Keratinocyte (primary cell): ENCODE measurements around the gene SMG6. TPM values are rescaled to one million over a fixed set of nuclear protein-coding genes. Genes with fewer than 3 reads are reported as not detected.

ENCODE experiments used
- DNase-seq: peaks from one replicate; pipeline ENCODE4 v3.0.0-alpha.2; 2011; ENCODE audit warnings: low read depth, missing footprints, low spot score
- FAIRE-seq: peaks from 2 replicates; lab custom pipeline; 2011; peaks lifted over from hg19 to GRCh38; lab: Jason Lieb, UNC
- H2AFZ ChIP-seq: 2 replicates; pipeline ENCODE4 v1.6.0; 2012; ENCODE audit warnings: low read length, control low read depth, inconsistent platforms; ENCODE audit not compliant: control insufficient read depth
- H3K27ac ChIP-seq: 2 replicates; pipeline ENCODE4 v1.5.1; 2011; ENCODE audit warnings: low read length; ENCODE audit not compliant: control insufficient read depth, insufficient read depth
- H3K27me3 ChIP-seq: 3 replicates; pipeline ENCODE4 v1.6.0; 2011; ENCODE audit warnings: low read length; ENCODE audit not compliant: control insufficient read depth, insufficient read depth; ENCODE audit errors: extremely low read depth
- H3K36me3 ChIP-seq, 2 experiments: 2 replicates in 1 of 2; 3 replicates in 1 of 2; pipeline ENCODE4 v1.5.1; 2011; ENCODE audit warnings: low read length in 2 of 2, mild to moderate bottlenecking in 1 of 2; ENCODE audit not compliant: control insufficient read depth in 2 of 2, insufficient read depth in 2 of 2; ENCODE audit errors: extremely low read depth in 1 of 2
- H3K4me1 ChIP-seq: 3 replicates; pipeline ENCODE4 v1.5.1; 2011; ENCODE audit warnings: low read length; ENCODE audit not compliant: control insufficient read depth, insufficient read depth; ENCODE audit errors: extremely low read depth
- H3K4me2 ChIP-seq: 3 replicates; pipeline ENCODE4 v1.6.0; 2011; ENCODE audit warnings: low read depth, low read length; ENCODE audit not compliant: control insufficient read depth, insufficient read depth; ENCODE audit errors: extremely low read depth
- H3K4me3 ChIP-seq, 3 experiments: fragments of 200-600 bp in 1 of 3; sonication (generic) in 1 of 3; 2 replicates in 2 of 3; 3 replicates in 1 of 3; pipeline ENCODE4 v1.5.1; 2011 to 2016; ENCODE audit warnings: low read length in 3 of 3, mild to moderate bottlenecking in 3 of 3, control low read depth in 2 of 3, inconsistent platforms in 1 of 3, low read depth in 1 of 3, mixed read lengths in 1 of 3, mixed run types in 1 of 3, moderate library complexity in 1 of 3; ENCODE audit not compliant: control insufficient read depth in 2 of 3, insufficient read depth in 2 of 3; ENCODE audit errors: extremely low read depth in 1 of 3
- H3K79me2 ChIP-seq: 2 replicates; pipeline ENCODE4 v1.6.0; 2012; ENCODE audit warnings: low read length; ENCODE audit not compliant: control insufficient read depth, insufficient read depth
- H3K9ac ChIP-seq: 3 replicates; pipeline ENCODE4 v1.6.0; 2011; ENCODE audit warnings: low read length; ENCODE audit not compliant: control insufficient read depth, insufficient read depth; ENCODE audit errors: extremely low read depth
- H3K9me1 ChIP-seq: 3 replicates; pipeline ENCODE4 v1.6.0; 2011; ENCODE audit warnings: low read length; ENCODE audit not compliant: control insufficient read depth, insufficient read depth; ENCODE audit errors: extremely low read depth
- H3K9me3 ChIP-seq: 2 replicates; pipeline ENCODE4 v1.5.1; 2012; ENCODE audit warnings: low read depth, low read length; ENCODE audit not compliant: control insufficient read depth
- H4K20me1 ChIP-seq: 3 replicates; pipeline ENCODE4 v1.6.0; 2011; ENCODE audit warnings: low read length; ENCODE audit not compliant: control insufficient read depth, insufficient read depth; ENCODE audit errors: extremely low read depth
- CTCF ChIP-seq, 3 experiments: IDR thresholded peaks in 1 of 3; conservative IDR thresholded peaks in 1 of 3; optimal IDR thresholded peaks in 1 of 3; 2 replicates in 2 of 3; 3 replicates in 1 of 3; pipeline versions ENCODE3 to v1.5.1; 2011; ENCODE audit warnings: low read length in 3 of 3, mild to moderate bottlenecking in 3 of 3, moderate library complexity in 2 of 3, control low read depth in 1 of 3, inconsistent platforms in 1 of 3; ENCODE audit not compliant: insufficient read depth in 2 of 3; ENCODE audit errors: extremely low read depth in 1 of 3
- EZH2 ChIP-seq: IDR thresholded peaks from one replicate; pipeline ENCODE4 v1.6.1; 2012; ENCODE audit warnings: inconsistent platforms, mild to moderate bottlenecking, low read length, moderate library complexity
- dilution Hi-C: fragments of 300-500 bp; cut with MboI; formaldehyde crosslinking; loops from one replicate; pipeline ENCODE4 v1.7.0; 2020; ENCODE audit warnings: low sequenced_read_pairs; ENCODE audit not compliant: extremely low pct_ligation_motif_present
- polyA plus RNA-seq, 5 experiments: library from polyadenylated mRNA; depleted of rRNA in 3 of 5; stranded (reverse) in 3 of 5; stranded (forward) in 1 of 5; unstranded in 1 of 5; fragments of >200 nt; gene quantifications; 1 replicate in 1 of 5; 2 replicates in 3 of 5; 3 replicates in 1 of 5; pipeline versions ENCODE4 v1.2.1 to v1.2.3, GENCODE V29; 2011 to 2012; ENCODE audit warnings: missing spikeins in 2 of 5, low read depth in 1 of 5, low replicate concordance in 1 of 5

The SMG6 gene
- polyA plus RNA-seq, 1 donor (not counting 4 experiments of a cell fraction or from before 2014, with no cell fraction given), result 3.6 TPM

- Histone ChIP-seq H2AFZ (no peak overlapping the region), H3K4me3 (no peak overlapping the region), H3K79me2 (no peaks in the 10 kb centered on the region), H4K20me1 (no peaks in the 10 kb centered on the region), H3K4me2 (no peak overlapping the region), H3K9me1 (peaks cover under 1% of the 10 kb centered on the region), H3K36me3 (peaks cover 16 to 21% of the 10 kb centered on the region in 2 experiments), H3K27ac (no peak overlapping the region), H3K9ac (no peak overlapping the region), H3K4me1 (peaks cover 5% of the 10 kb centered on the region), H3K9me3 (no peaks in the 10 kb centered on the region), H3K27me3 (no peaks in the 10 kb centered on the region)
- dilution Hi-C loops, result no loop called here
- TF ChIP-seq EZH2 (no peak), CTCF (optimal IDR thresholded peaks at IDR 0.05 in 1 of 3, IDR thresholded peaks at IDR 0.05 in 1 of 3, conservative IDR thresholded peaks at IDR 0.05 in 1 of 3; ENCODE audit: extremely low read depth in 1 of 3, insufficient read depth in 2 of 3, low read length in 3 of 3) (peak in 1 of 3 experiments; percentile 6)
- FAIRE-seq (no peak), DNase-seq (no peak)
Measured at GRCh38 chr17:2070241-2071023, 233.2 kb downstream of the SMG6 start.

- dilution Hi-C loops, result no loop called here
- no peak overlapping the region for H2AFZ ChIP-seq
- H3K4me3 ChIP-seq, result no peak overlapping the region
- H4K20me1 ChIP-seq, result no peaks in the 10 kb centered on the region
- no peak for FAIRE-seq
- no peaks in the 10 kb centered on the region for H3K9me1 ChIP-seq
- H3K4me2 ChIP-seq, result no peak overlapping the region
- DNase-seq, result no peak
- no peaks in the 10 kb centered on the region for H3K27me3 ChIP-seq
- H3K79me2 ChIP-seq, result no peaks in the 10 kb centered on the region
- no peaks in the 10 kb centered on the region for H3K9me3 ChIP-seq
- TF ChIP-seq CTCF (optimal IDR thresholded peaks at IDR 0.05 in 1 of 3, IDR thresholded peaks at IDR 0.05 in 1 of 3, conservative IDR thresholded peaks at IDR 0.05 in 1 of 3; ENCODE audit: extremely low read depth in 1 of 3, insufficient read depth in 2 of 3, low read length in 3 of 3) (no peak), EZH2 (no peak)
- H3K36me3 ChIP-seq, result peaks cover 21 to 32% of the 10 kb centered on the region in 2 experiments
- no peak overlapping the region for H3K27ac ChIP-seq
- H3K4me1 ChIP-seq, result peaks cover 3% of the 10 kb centered on the region
- no peak overlapping the region for H3K9ac ChIP-seq
Measured at GRCh38 chr17:2068519-2069051, 235.0 kb downstream of the SMG6 start.
